WTC11 (cell line): ENCODE data around the gene ERBB2. TPM values are rescaled to one million over a fixed set of nuclear protein-coding genes. Genes with fewer than 3 reads are reported as not detected.

Source experiments
- ATAC-seq: fragments of 200-7000 bp; cut with Tn5 transposase; 2 replicates; pipeline ENCODE4 v1.10.0; 2021; ENCODE audit warnings: mild to moderate bottlenecking, moderate library complexity
- CTCF ChIA-PET: fragments of 300-600 bp; sonication (Branson Sonifier 250); formaldehyde crosslinking; loops from one replicate; lab custom pipeline; 2021; ENCODE audit warnings: antibody characterized with exemption; lab: Charles Lee
- POLR2A ChIA-PET: fragments of 350-600 bp; sonication (Branson Sonifier 250); formaldehyde crosslinking; loops from one replicate; lab custom pipeline; 2021; ENCODE audit warnings: antibody characterized with exemption; lab: Charles Lee
- DNase-seq: peaks from one replicate; pipeline ENCODE4 v3.0.0; 2021; ENCODE audit warnings: low spot score
- H3K27ac Mint-ChIP-seq: 2 replicates; pipeline ENCODE4 v1.8.0; 2021; ENCODE audit warnings: mixed read lengths
- H3K27me3 Mint-ChIP-seq: 2 replicates; pipeline ENCODE4 v1.8.0; 2021; ENCODE audit warnings: low read depth, mild to moderate bottlenecking, moderate library complexity, mixed read lengths
- H3K36me3 Mint-ChIP-seq: 2 replicates; pipeline ENCODE4 v1.8.0; 2021; ENCODE audit warnings: mixed read lengths
- H3K4me1 Mint-ChIP-seq: 2 replicates; pipeline ENCODE4 v1.8.0; 2022; ENCODE audit warnings: mixed read lengths
- H3K4me3 Mint-ChIP-seq: 2 replicates; pipeline ENCODE4 v1.8.0; 2021; ENCODE audit warnings: mild to moderate bottlenecking, moderate library complexity, mixed read lengths
- H3K9me3 Mint-ChIP-seq: 2 replicates; pipeline ENCODE4 v1.8.0; 2021; ENCODE audit warnings: mixed read lengths
- ATF2 ChIP-seq: sonication (generic); formaldehyde crosslinking; IDR thresholded peaks from 2 replicates; pipeline ENCODE4 v1.8.1; 2022; ENCODE audit warnings: low read depth, missing genetic modification reagents, borderline replicate concordance
- ATF6 ChIP-seq: sonication (generic); formaldehyde crosslinking; IDR thresholded peaks from 2 replicates; pipeline ENCODE4 v1.8.1; 2023; ENCODE audit warnings: mild to moderate bottlenecking, missing genetic modification reagents
- ELF4 ChIP-seq: sonication (generic); formaldehyde crosslinking; IDR thresholded peaks from 2 replicates; pipeline ENCODE4 v1.8.1; 2022; ENCODE audit warnings: low read depth, mild to moderate bottlenecking, moderate library complexity, missing genetic modification reagents
- ESRRA ChIP-seq: sonication (generic); formaldehyde crosslinking; IDR thresholded peaks from 2 replicates; pipeline ENCODE4 v1.8.1; 2022; ENCODE audit warnings: mild to moderate bottlenecking, missing genetic modification reagents, borderline replicate concordance
- FOXJ3 ChIP-seq: sonication (generic); formaldehyde crosslinking; IDR thresholded peaks from 2 replicates; pipeline ENCODE4 v1.9.0; 2021; ENCODE audit warnings: missing genetic modification reagents, mild to moderate bottlenecking, borderline replicate concordance
- FOXK1 ChIP-seq: sonication (generic); formaldehyde crosslinking; IDR thresholded peaks from 2 replicates; pipeline ENCODE4 v1.8.0; 2022; ENCODE audit warnings: mild to moderate bottlenecking, moderate library complexity, missing genetic modification reagents
- JAZF1 ChIP-seq: fragments of 250-450 bp; sonication (Bioruptor Pico); IDR thresholded peaks from 2 replicates; pipeline ENCODE4 v1.9.0; 2021; ENCODE audit warnings: moderate library complexity, mild to moderate bottlenecking, inconsistent platforms
- JUN ChIP-seq: sonication (generic); formaldehyde crosslinking; IDR thresholded peaks from 2 replicates; pipeline ENCODE4 v1.8.0; 2023; ENCODE audit warnings: mild to moderate bottlenecking, missing genetic modification reagents
- NR3C1 ChIP-seq: sonication (generic); formaldehyde crosslinking; conservative IDR thresholded peaks from 2 replicates; pipeline ENCODE4 v1.8.1; 2023; ENCODE audit warnings: low read depth, mild to moderate bottlenecking, missing genetic modification reagents
- RELA ChIP-seq: sonication (generic); formaldehyde crosslinking; IDR thresholded peaks from 2 replicates; pipeline ENCODE4 v1.8.1; 2022; ENCODE audit warnings: missing genetic modification reagents, mild to moderate bottlenecking, borderline replicate concordance
- ZNF425 ChIP-seq: fragments of 250-450 bp; sonication (Bioruptor Pico); conservative IDR thresholded peaks from 2 replicates; pipeline ENCODE4 v1.9.0; 2021; ENCODE audit warnings: mild to moderate bottlenecking
- total RNA-seq: library from RNA; stranded (reverse); gene quantifications from 3 replicates; pipeline ENCODE4 v1.2.3, GENCODE V29; 2021
- TF ChIP-seq, protein P1 (sequence below): sonication (generic); formaldehyde crosslinking; IDR thresholded peaks from 2 replicates; pipeline ENCODE4 v1.8.0; 2022; ENCODE audit warnings: missing genetic modification reagents
- TF ChIP-seq, protein P2 (sequence below): fragments of 250-450 bp; sonication (Bioruptor Pico); IDR thresholded peaks from 2 replicates; pipeline ENCODE4 v1.9.0; 2021; ENCODE audit warnings: mild to moderate bottlenecking
- TF ChIP-seq, protein P3 (sequence below): sonication (generic); formaldehyde crosslinking; IDR thresholded peaks from 2 replicates; pipeline ENCODE4 v1.8.0; 2022; ENCODE audit warnings: mild to moderate bottlenecking, missing genetic modification reagents

ERBB2 gene
- total RNA-seq, 1 experiment from 2014 or later: 209 TPM

GRCh38 chr17:39740357-39741111, 40.7 kb downstream of the ERBB2 start (continued):
- TF ChIP-seq, protein P1, sequence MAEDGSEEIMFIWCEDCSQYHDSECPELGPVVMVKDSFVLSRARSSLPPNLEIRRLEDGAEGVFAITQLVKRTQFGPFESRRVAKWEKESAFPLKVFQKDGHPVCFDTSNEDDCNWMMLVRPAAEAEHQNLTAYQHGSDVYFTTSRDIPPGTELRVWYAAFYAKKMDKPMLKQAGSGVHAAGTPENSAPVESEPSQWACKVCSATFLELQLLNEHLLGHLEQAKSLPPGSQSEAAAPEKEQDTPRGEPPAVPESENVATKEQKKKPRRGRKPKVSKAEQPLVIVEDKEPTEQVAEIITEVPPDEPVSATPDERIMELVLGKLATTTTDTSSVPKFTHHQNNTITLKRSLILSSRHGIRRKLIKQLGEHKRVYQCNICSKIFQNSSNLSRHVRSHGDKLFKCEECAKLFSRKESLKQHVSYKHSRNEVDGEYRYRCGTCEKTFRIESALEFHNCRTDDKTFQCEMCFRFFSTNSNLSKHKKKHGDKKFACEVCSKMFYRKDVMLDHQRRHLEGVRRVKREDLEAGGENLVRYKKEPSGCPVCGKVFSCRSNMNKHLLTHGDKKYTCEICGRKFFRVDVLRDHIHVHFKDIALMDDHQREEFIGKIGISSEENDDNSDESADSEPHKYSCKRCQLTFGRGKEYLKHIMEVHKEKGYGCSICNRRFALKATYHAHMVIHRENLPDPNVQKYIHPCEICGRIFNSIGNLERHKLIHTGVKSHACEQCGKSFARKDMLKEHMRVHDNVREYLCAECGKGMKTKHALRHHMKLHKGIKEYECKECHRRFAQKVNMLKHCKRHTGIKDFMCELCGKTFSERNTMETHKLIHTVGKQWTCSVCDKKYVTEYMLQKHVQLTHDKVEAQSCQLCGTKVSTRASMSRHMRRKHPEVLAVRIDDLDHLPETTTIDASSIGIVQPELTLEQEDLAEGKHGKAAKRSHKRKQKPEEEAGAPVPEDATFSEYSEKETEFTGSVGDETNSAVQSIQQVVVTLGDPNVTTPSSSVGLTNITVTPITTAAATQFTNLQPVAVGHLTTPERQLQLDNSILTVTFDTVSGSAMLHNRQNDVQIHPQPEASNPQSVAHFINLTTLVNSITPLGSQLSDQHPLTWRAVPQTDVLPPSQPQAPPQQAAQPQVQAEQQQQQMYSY (CRISPR knock-in tag): peak; percentile 96
- 0 out of 2 replicates have a peak, but pooled peaks have one; percentile 40 for TF ChIP-seq JUN (CRISPR knock-in tag)

- H3K27me3 Mint-ChIP-seq: no peaks in the 10 kb centered on the region; the same call in 1 of the 2 replicates
- CTCF ChIA-PET: interaction anchor here (0.9 to 1.2 kb wide), 2 partner anchors 11 to 119 kb away, joined by 3 read pairs; no protein-coding TSS in a partner anchor
- H3K4me1 Mint-ChIP-seq: peaks cover 23% of the 10 kb centered on the region
- ATAC-seq (no peak), DNase-seq (no peak)
- H3K9me3 Mint-ChIP-seq: no peaks in the 10 kb centered on the region
- POLR2A ChIA-PET: no interaction called here
- H3K36me3 Mint-ChIP-seq: peaks cover 23% of the 10 kb centered on the region
- H3K27ac Mint-ChIP-seq: no peak overlapping the region
- H3K4me3 Mint-ChIP-seq: no peak overlapping the region
- TF ChIP-seq NR3C1 (no peak), ATF2 (CRISPR knock-in tag) (no peak)
These were observed 42.4 kb downstream of the ERBB2 start for GRCh38 chr17:39742126-39742855.

GRCh38 chr17:39742856-39743436, 43.1 kb downstream of the ERBB2 start:
- CTCF ChIA-PET: interaction anchor here (0.9 to 1.2 kb wide), 2 partner anchors 11 to 119 kb away, joined by 3 read pairs; no protein-coding TSS in a partner anchor
- DNase-seq: no peak
- peaks cover 23% of the 10 kb centered on the region for H3K36me3 Mint-ChIP-seq
- H3K4me1 Mint-ChIP-seq: peaks cover 20% of the 10 kb centered on the region
- no peak for ATAC-seq
- TF ChIP-seq ATF6 (CRISPR knock-in tag): no peak
- TF ChIP-seq FOXK1 (CRISPR knock-in tag): no peak
- no peak for TF ChIP-seq JAZF1 (CRISPR knock-in tag)
- TF ChIP-seq RELA: no peak
- TF ChIP-seq ZNF425 (CRISPR knock-in tag): no peak
- TF ChIP-seq, protein P1 (CRISPR knock-in tag): no peak
- no peak for TF ChIP-seq FOXJ3 (CRISPR knock-in tag)
- TF ChIP-seq, protein P2, sequence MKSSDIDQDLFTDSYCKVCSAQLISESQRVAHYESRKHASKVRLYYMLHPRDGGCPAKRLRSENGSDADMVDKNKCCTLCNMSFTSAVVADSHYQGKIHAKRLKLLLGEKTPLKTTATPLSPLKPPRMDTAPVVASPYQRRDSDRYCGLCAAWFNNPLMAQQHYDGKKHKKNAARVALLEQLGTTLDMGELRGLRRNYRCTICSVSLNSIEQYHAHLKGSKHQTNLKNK (CRISPR knock-in tag): no peak
- TF ChIP-seq ELF4 (CRISPR knock-in tag): no peak
- no peak for TF ChIP-seq ESRRA
- TF ChIP-seq, protein P3, sequence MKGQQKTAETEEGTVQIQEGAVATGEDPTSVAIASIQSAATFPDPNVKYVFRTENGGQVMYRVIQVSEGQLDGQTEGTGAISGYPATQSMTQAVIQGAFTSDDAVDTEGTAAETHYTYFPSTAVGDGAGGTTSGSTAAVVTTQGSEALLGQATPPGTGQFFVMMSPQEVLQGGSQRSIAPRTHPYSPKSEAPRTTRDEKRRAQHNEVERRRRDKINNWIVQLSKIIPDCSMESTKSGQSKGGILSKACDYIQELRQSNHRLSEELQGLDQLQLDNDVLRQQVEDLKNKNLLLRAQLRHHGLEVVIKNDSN: no peak
- H3K27me3 Mint-ChIP-seq: no peaks in the 10 kb centered on the region
- POLR2A ChIA-PET: no interaction called here
- H3K9me3 Mint-ChIP-seq: no peaks in the 10 kb centered on the region
- no peak overlapping the region for H3K4me3 Mint-ChIP-seq
- peak overlapping the region; percentile 80; the same call in 1 of the 2 replicates for H3K27ac Mint-ChIP-seq
